Measurements from ENCODE around the gene SDSL. TPM values are rescaled to one million over a fixed set of nuclear protein-coding genes. Genes with fewer than 3 reads are reported as not detected.

SDSL gene
- total and polyA plus RNA-seq, 2 of the 4 experiments (the other 2 are of a cell fraction): 6.3 to 10.9 TPM

GRCh38 chr12:113482334-113482733 is 60.2 kb downstream of the SDSL start:
- TF ChIP-seq CEBPB (IDR thresholded peaks at IDR 0.05; ENCODE audit: low read depth, low read length) (no peak), CTCF (conservative IDR thresholded peaks at IDR 0.05; ENCODE audit: low read depth, low read length) (no peak), FOS (IDR thresholded peaks at IDR 0.05; ENCODE audit: low read depth, low read length) (no peak), CHD1 (IDR thresholded peaks at IDR 0.05; ENCODE audit: low read depth, low read length) (no peak), RCOR1 (IDR thresholded peaks at IDR 0.05; ENCODE audit: insufficient replicate concordance, low read length) (no peak), MAZ (IDR thresholded peaks at IDR 0.05; ENCODE audit: borderline replicate concordance, low read depth, low read length) (no peak), MXI1 (IDR thresholded peaks at IDR 0.05; ENCODE audit: borderline replicate concordance, low read depth, low read length) (no peak), RFX5 (IDR thresholded peaks at IDR 0.05; ENCODE audit: low read depth, low read length) (no peak), ELK1 (IDR thresholded peaks at IDR 0.05; ENCODE audit: borderline replicate concordance, low read depth, low read length) (no peak)
- POLR2A ChIA-PET (ENCODE audit: unreplicated experiment): no interaction called here
- H4K8ac ChIP-seq (ENCODE audit: low read depth in 2 of 2, low read length in 2 of 2): no peak overlapping the region
- no peaks in the 10 kb centered on the region for H4K20me1 ChIP-seq (ENCODE audit: insufficient read depth, low read length)
- H2BK120ac ChIP-seq (ENCODE audit: low read depth, low read length): no peak overlapping the region
- no peak overlapping the region for H2AFZ ChIP-seq (replicated peaks; ENCODE audit: low read length, poor library complexity)
- H2BK15ac ChIP-seq (ENCODE audit: low read depth, low read length): no peak overlapping the region
- 0% methylated on average over 1 of the region's 1 CpG; no CpG with 5 or more reads in 1 of the 2 experiments for WGBS, 2 experiments (ENCODE audit: extremely low coverage in 2 of 2, insufficient read length in 1 of 2)
- no peak overlapping the region for H2BK20ac ChIP-seq (ENCODE audit: low read depth, low read length)
- no peak overlapping the region for H3K4me3 ChIP-seq (ENCODE audit: insufficient read depth, low read depth, low read length)
- no peak overlapping the region for H3K4ac ChIP-seq (ENCODE audit: low read depth, low read length)
- H3K9me3 ChIP-seq (ENCODE audit: control insufficient read depth, insufficient read depth, low read length): no peaks in the 10 kb centered on the region
- H3K18ac ChIP-seq (ENCODE audit: low read depth, low read length): no peak overlapping the region
- H3K23ac ChIP-seq (ENCODE audit: low read depth, low read length): no peak overlapping the region
- H4K5ac ChIP-seq (ENCODE audit: low read depth, low read length): no peak overlapping the region
- in situ Hi-C loops (cut with MboI; ENCODE audit: low sequenced_read_pairs): no loop called here
- no peaks in the 10 kb centered on the region for H3K79me1 ChIP-seq (ENCODE audit: low read depth in 1 of 2, low read length in 2 of 2)
- no peak overlapping the region for H2AK9ac ChIP-seq (replicated peaks; ENCODE audit: low read depth, low read length, poor library complexity)
- H3K4me2 ChIP-seq (ENCODE audit: low read depth, low read length): no peak overlapping the region
- no peak overlapping the region for H3K9ac ChIP-seq (ENCODE audit: low read depth, low read length)
- DNase-seq: no peak
- no peak overlapping the region for H3K27ac ChIP-seq (ENCODE audit: insufficient read depth, low read length)
- intact Hi-C loops (cut with micrococcal nuclease): no loop called here
- no peak overlapping the region for H4K91ac ChIP-seq (ENCODE audit: insufficient read depth, low read depth, low read length)
- dilution Hi-C loops (cut with HindIII; ENCODE audit: low sequenced_read_pairs, unreplicated experiment): no loop called here
- H3K9me1 ChIP-seq (ENCODE audit: insufficient read depth, low read length): no peaks in the 10 kb centered on the region
- peaks cover 25% of the 10 kb centered on the region for H3K27me3 ChIP-seq (ENCODE audit: control insufficient read depth, insufficient read depth, low read length)
- no peak for ATAC-seq (ENCODE audit: low read depth)
- no peak overlapping the region for H3K14ac ChIP-seq (replicated peaks; ENCODE audit: low read depth, low read length)
- H3K56ac ChIP-seq (ENCODE audit: extremely low read depth, insufficient read depth, low read length): no peak overlapping the region
- no peaks in the 10 kb centered on the region for H3K4me1 ChIP-seq (ENCODE audit: control insufficient read depth, insufficient read depth, low read length)
- no peaks in the 10 kb centered on the region for H3K36me3 ChIP-seq (ENCODE audit: control insufficient read depth, insufficient read depth, low read length)
- CTCF ChIA-PET: no interaction called here
- H2BK5ac ChIP-seq (ENCODE audit: low read depth, low read length, poor library complexity, severe bottlenecking): no peak overlapping the region
- no TSS peak for BruUV-seq (replicated peaks)
- no peak overlapping the region for H2AK5ac ChIP-seq (ENCODE audit: low read depth, low read length)
